Measurements from ENCODE around the gene NKAIN1.
"Not testable (repeated sequence)": the region's sequence is repeated elsewhere in the genome, so short reads cannot be mapped to it uniquely, and the experiment has no call there.

The NKAIN1 gene

DNA sequence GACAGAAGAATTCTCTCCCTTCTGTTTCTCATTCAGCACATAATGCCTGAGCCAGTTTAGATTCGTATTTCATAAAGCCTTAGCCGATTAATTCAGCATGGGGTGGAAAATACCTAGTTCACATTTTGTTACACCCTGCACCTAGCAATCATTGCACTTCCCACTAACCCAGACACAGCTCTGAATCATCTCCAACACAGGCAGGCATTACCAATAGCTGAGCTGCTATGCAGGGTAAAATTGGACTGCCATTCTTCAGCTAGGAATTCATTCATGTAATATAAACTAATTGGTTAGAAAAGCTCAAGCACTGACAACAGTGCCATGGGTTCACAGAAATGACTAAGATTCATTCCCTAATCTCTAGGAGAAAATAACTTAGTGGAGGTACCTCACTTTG, 26.9 kb upstream of the NKAIN1 start:
- Histone ChIP-seq H2BK120ac (ENCODE audit: low read depth, low read length) (no peak overlapping the region), H4K8ac (ENCODE audit: low read depth, low read length) (no peak overlapping the region), H3K27ac (ENCODE audit: low read depth, low read length) (no peak overlapping the region), H2AK5ac (ENCODE audit: low read length) (no peak overlapping the region), H3K4ac (ENCODE audit: low read depth, low read length) (no peak overlapping the region), H3K79me2 (ENCODE audit: control insufficient read depth, insufficient read depth, low read length) (no peaks in the 10 kb centered on the region), H3K9ac (ENCODE audit: low read length) (no peak overlapping the region), H3K79me1 (ENCODE audit: low read length) (no peaks in the 10 kb centered on the region), H3K4me2 (ENCODE audit: low read length) (no peak overlapping the region), H3K23ac (ENCODE audit: low read length) (no peak overlapping the region), H3K18ac (ENCODE audit: low read length) (no peak overlapping the region), H3K4me3 (ENCODE audit: low read length) (no peak overlapping the region), H3K56ac (ENCODE audit: low read length) (no peak overlapping the region), H2BK5ac (ENCODE audit: low read length) (no peak overlapping the region), H2BK15ac (replicated peaks; ENCODE audit: low read depth) (no peak overlapping the region), H3K4me1 (ENCODE audit: control insufficient read depth, low read depth, low read length) (no peaks in the 10 kb centered on the region), H3K36me3 (ENCODE audit: control insufficient read depth, insufficient read depth, low read length) (peaks cover 10% of the 10 kb centered on the region), H3K27me3 (ENCODE audit: insufficient read depth, low read length, poor library complexity) (no peaks in the 10 kb centered on the region), H4K5ac (ENCODE audit: low read length) (no peak overlapping the region)
- DNase-seq, result no peak
- no CpG with 5 or more reads among the region's 2 CpGs for WGBS (ENCODE audit: extremely low coverage, insufficient coverage, low lambda C conversion rate)

- H4K5ac ChIP-seq (ENCODE audit: low read length), result no peak overlapping the region
- H2AK5ac ChIP-seq (ENCODE audit: low read length), result no peak overlapping the region
- H3K56ac ChIP-seq (ENCODE audit: low read length), result no peak overlapping the region
- H2BK5ac ChIP-seq (ENCODE audit: low read length), result no peak overlapping the region
- no peaks in the 10 kb centered on the region for H3K79me1 ChIP-seq (ENCODE audit: low read length)
- WGBS (ENCODE audit: extremely low coverage, insufficient coverage, low lambda C conversion rate), result no CpG with 5 or more reads among the region's 1 CpG
- H3K4ac ChIP-seq (ENCODE audit: low read depth, low read length), result no peak overlapping the region
- no peak overlapping the region for H3K18ac ChIP-seq (ENCODE audit: low read length)
- no peak for DNase-seq
- no peak overlapping the region for H3K4me3 ChIP-seq (ENCODE audit: low read length)
- H3K4me1 ChIP-seq (ENCODE audit: control insufficient read depth, low read depth, low read length), result no peaks in the 10 kb centered on the region
- no peak overlapping the region for H3K9ac ChIP-seq (ENCODE audit: low read length)
- no peak overlapping the region for H3K23ac ChIP-seq (ENCODE audit: low read length)
- H3K27me3 ChIP-seq (ENCODE audit: insufficient read depth, low read length, poor library complexity), result no peaks in the 10 kb centered on the region
- no peak overlapping the region for H4K8ac ChIP-seq (ENCODE audit: low read depth, low read length)
- no peak overlapping the region for H3K27ac ChIP-seq (ENCODE audit: low read depth, low read length)
- H3K79me2 ChIP-seq (ENCODE audit: control insufficient read depth, insufficient read depth, low read length), result no peaks in the 10 kb centered on the region
- no peak overlapping the region for H3K4me2 ChIP-seq (ENCODE audit: low read length)
- no peak overlapping the region for H2BK15ac ChIP-seq (replicated peaks; ENCODE audit: low read depth)
- H2BK120ac ChIP-seq (ENCODE audit: low read depth, low read length), result no peak overlapping the region
- peaks cover 10% of the 10 kb centered on the region for H3K36me3 ChIP-seq (ENCODE audit: control insufficient read depth, insufficient read depth, low read length)
These were observed 25.2 kb upstream of the NKAIN1 start for GRCh38 chr1:31264790-31265386.

DNA sequence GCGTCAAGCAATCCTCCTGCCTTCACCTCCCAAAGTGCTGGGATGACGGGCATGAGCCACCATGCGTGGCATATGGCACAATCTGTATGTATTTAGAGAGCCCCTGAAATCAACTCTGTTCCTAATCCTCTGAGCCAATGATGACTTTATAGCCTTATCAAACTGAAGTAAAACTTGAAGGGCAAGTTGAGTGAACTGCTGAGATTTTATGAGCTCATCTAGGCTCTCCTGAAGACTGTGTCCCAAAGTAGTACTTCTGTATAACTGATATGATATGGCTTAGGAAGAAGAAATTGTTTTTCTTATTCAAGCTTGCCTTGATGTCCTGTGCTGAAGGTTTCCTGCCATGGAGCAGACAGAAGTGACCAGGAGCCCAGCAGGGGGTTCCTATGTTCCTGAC, 23.7 kb upstream of the NKAIN1 start:
- no CpG with 5 or more reads among the region's 3 CpGs for WGBS (ENCODE audit: extremely low coverage, insufficient coverage, low lambda C conversion rate)
- H3K36me3 ChIP-seq (ENCODE audit: control insufficient read depth, insufficient read depth, low read length), result peaks cover 5% of the 10 kb centered on the region
- no peak overlapping the region for H4K5ac ChIP-seq (ENCODE audit: low read length)
- H3K56ac ChIP-seq (ENCODE audit: low read length), result no peak overlapping the region
- no peak overlapping the region for H2BK5ac ChIP-seq (ENCODE audit: low read length)
- H3K23ac ChIP-seq (ENCODE audit: low read length), result no peak overlapping the region
- no peak overlapping the region for H3K18ac ChIP-seq (ENCODE audit: low read length)
- H3K4me2 ChIP-seq (ENCODE audit: low read length), result no peak overlapping the region
- H3K79me2 ChIP-seq (ENCODE audit: control insufficient read depth, insufficient read depth, low read length), result no peaks in the 10 kb centered on the region
- no peaks in the 10 kb centered on the region for H3K27me3 ChIP-seq (ENCODE audit: insufficient read depth, low read length, poor library complexity)
- no peak overlapping the region for H4K8ac ChIP-seq (ENCODE audit: low read depth, low read length)
- H2BK120ac ChIP-seq (ENCODE audit: low read depth, low read length), result no peak overlapping the region
- H2AK5ac ChIP-seq (ENCODE audit: low read length), result no peak overlapping the region
- no peak overlapping the region for H3K9ac ChIP-seq (ENCODE audit: low read length)
- no peak for DNase-seq
- no peaks in the 10 kb centered on the region for H3K4me1 ChIP-seq (ENCODE audit: control insufficient read depth, low read depth, low read length)
- no peak overlapping the region for H3K4ac ChIP-seq (ENCODE audit: low read depth, low read length)
- no peak overlapping the region for H3K27ac ChIP-seq (ENCODE audit: low read depth, low read length)
- no peak overlapping the region for H2BK15ac ChIP-seq (replicated peaks; ENCODE audit: low read depth)
- H3K79me1 ChIP-seq (ENCODE audit: low read length), result no peaks in the 10 kb centered on the region
- no peak overlapping the region for H3K4me3 ChIP-seq (ENCODE audit: low read length)

DNA sequence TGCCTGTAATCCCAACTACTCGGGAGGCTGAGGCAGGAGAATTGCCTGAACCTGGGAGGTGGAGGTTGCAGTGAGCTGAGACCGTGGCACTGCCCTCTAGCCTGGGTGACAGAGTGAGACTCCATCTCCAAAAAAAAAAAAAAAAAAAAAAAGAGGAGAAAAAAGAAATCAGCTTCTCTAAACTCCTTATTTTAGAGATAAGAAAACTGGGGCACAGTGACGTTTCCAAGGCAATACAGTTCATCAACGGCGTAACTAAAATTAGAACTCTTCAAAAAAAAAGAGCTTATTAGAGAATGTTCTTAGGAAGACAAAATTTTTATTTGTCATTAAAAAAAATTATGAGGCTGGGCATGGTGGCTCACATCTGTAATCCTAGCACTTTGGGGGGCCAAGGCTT, 22.7 kb upstream of the NKAIN1 start:
- not testable (repeated sequence) for H3K79me2 ChIP-seq (ENCODE audit: control insufficient read depth, insufficient read depth, low read length); H3K27me3 ChIP-seq (ENCODE audit: insufficient read depth, low read length, poor library complexity); H3K18ac ChIP-seq (ENCODE audit: low read length); H3K4me2 ChIP-seq (ENCODE audit: low read length); H2BK5ac ChIP-seq (ENCODE audit: low read length); H3K4me1 ChIP-seq (ENCODE audit: control insufficient read depth, low read depth, low read length); H3K9ac ChIP-seq (ENCODE audit: low read length); H3K36me3 ChIP-seq (ENCODE audit: control insufficient read depth, insufficient read depth, low read length); H3K56ac ChIP-seq (ENCODE audit: low read length); H2AK5ac ChIP-seq (ENCODE audit: low read length); H3K4ac ChIP-seq (ENCODE audit: low read depth, low read length); H2BK15ac ChIP-seq (replicated peaks; ENCODE audit: low read depth); H3K79me1 ChIP-seq (ENCODE audit: low read length); DNase-seq; H3K27ac ChIP-seq (ENCODE audit: low read depth, low read length); H3K4me3 ChIP-seq (ENCODE audit: low read length); H2BK120ac ChIP-seq (ENCODE audit: low read depth, low read length); H4K8ac ChIP-seq (ENCODE audit: low read depth, low read length); H4K5ac ChIP-seq (ENCODE audit: low read length); H3K23ac ChIP-seq (ENCODE audit: low read length)
- WGBS (ENCODE audit: extremely low coverage, insufficient coverage, low lambda C conversion rate), result no CpG with 5 or more reads among the region's 5 CpGs

- H3K4ac ChIP-seq (ENCODE audit: low read depth, low read length), result no peak overlapping the region
- no peak overlapping the region for H2AK5ac ChIP-seq (ENCODE audit: low read length)
- H2BK120ac ChIP-seq (ENCODE audit: low read depth, low read length), result no peak overlapping the region
- no peak overlapping the region for H2BK15ac ChIP-seq (replicated peaks; ENCODE audit: low read depth)
- H3K23ac ChIP-seq (ENCODE audit: low read length), result no peak overlapping the region
- H3K56ac ChIP-seq (ENCODE audit: low read length), result no peak overlapping the region
- no peaks in the 10 kb centered on the region for H3K27me3 ChIP-seq (ENCODE audit: insufficient read depth, low read length, poor library complexity)
- H3K36me3 ChIP-seq (ENCODE audit: control insufficient read depth, insufficient read depth, low read length), result peaks cover 2% of the 10 kb centered on the region
- no peaks in the 10 kb centered on the region for H3K79me2 ChIP-seq (ENCODE audit: control insufficient read depth, insufficient read depth, low read length)
- no peak overlapping the region for H4K5ac ChIP-seq (ENCODE audit: low read length)
- H3K4me2 ChIP-seq (ENCODE audit: low read length), result no peak overlapping the region
- no peaks in the 10 kb centered on the region for H3K79me1 ChIP-seq (ENCODE audit: low read length)
- no peak overlapping the region for H3K27ac ChIP-seq (ENCODE audit: low read depth, low read length)
- no peak overlapping the region for H3K9ac ChIP-seq (ENCODE audit: low read length)
- no peak overlapping the region for H4K8ac ChIP-seq (ENCODE audit: low read depth, low read length)
- H3K18ac ChIP-seq (ENCODE audit: low read length), result no peak overlapping the region
- DNase-seq, result no peak
- no CpG with 5 or more reads among the region's 3 CpGs for WGBS (ENCODE audit: extremely low coverage, insufficient coverage, low lambda C conversion rate)
- H3K4me3 ChIP-seq (ENCODE audit: low read length), result no peak overlapping the region
- no peaks in the 10 kb centered on the region for H3K4me1 ChIP-seq (ENCODE audit: control insufficient read depth, low read depth, low read length)
- no peak overlapping the region for H2BK5ac ChIP-seq (ENCODE audit: low read length)
These were observed 22.2 kb upstream of the NKAIN1 start for GRCh38 chr1:31261916-31262315.

- Histone ChIP-seq H3K23ac (ENCODE audit: low read length) (no peak overlapping the region), H3K79me2 (ENCODE audit: control insufficient read depth, insufficient read depth, low read length) (no peaks in the 10 kb centered on the region)
- no peak for DNase-seq
These were observed 20.1 kb upstream of the NKAIN1 start for GRCh38 chr1:31259746-31260145.

More at GRCh38 chr1:31259746-31260145, 20.1 kb upstream of the NKAIN1 start:
- Histone ChIP-seq H3K4me1 (ENCODE audit: control insufficient read depth, low read depth, low read length) (no peaks in the 10 kb centered on the region), H2AK5ac (ENCODE audit: low read length) (no peak overlapping the region), H4K8ac (ENCODE audit: low read depth, low read length) (no peak overlapping the region), H3K56ac (ENCODE audit: low read length) (no peak overlapping the region), H3K4me2 (ENCODE audit: low read length) (no peak overlapping the region), H3K36me3 (ENCODE audit: control insufficient read depth, insufficient read depth, low read length) (peaks cover 2% of the 10 kb centered on the region), H3K27me3 (ENCODE audit: insufficient read depth, low read length, poor library complexity) (no peaks in the 10 kb centered on the region), H3K9ac (ENCODE audit: low read length) (no peak overlapping the region), H4K5ac (ENCODE audit: low read length) (no peak overlapping the region), H2BK15ac (replicated peaks; ENCODE audit: low read depth) (no peak overlapping the region), H2BK120ac (ENCODE audit: low read depth, low read length) (no peak overlapping the region), H3K4me3 (ENCODE audit: low read length) (no peak overlapping the region), H3K27ac (ENCODE audit: low read depth, low read length) (no peak overlapping the region), H2BK5ac (ENCODE audit: low read length) (no peak overlapping the region), H3K79me1 (ENCODE audit: low read length) (no peaks in the 10 kb centered on the region), H3K4ac (ENCODE audit: low read depth, low read length) (no peak overlapping the region), H3K18ac (ENCODE audit: low read length) (no peak overlapping the region)
- no CpG with 5 or more reads among the region's 3 CpGs for WGBS (ENCODE audit: extremely low coverage, insufficient coverage, low lambda C conversion rate)
